Coronary artery (tissue), 2 donors: ENCODE data around the gene ARFGEF2.

Experiments
- DNase-seq: peaks from one replicate; pipeline ENCODE4 v3.0.0-alpha.2; 2017; ENCODE audit warnings: low spot score
- H3K27ac ChIP-seq, 2 donors: fragments of 200-600 bp; sonication (generic); one replicate each; pipeline ENCODE4 v1.5.1; 2016 to 2019
- H3K4me3 ChIP-seq: fragments of 200-600 bp; sonication (generic); 2 replicates; pipeline ENCODE4 v1.5.1; 2016; ENCODE audit warnings: mild to moderate bottlenecking, moderate library complexity
- TF ChIP-seq, protein P1 (sequence below): fragments of 200-600 bp; sonication (generic); IDR thresholded peaks from one replicate; pipeline ENCODE4 v1.5.1; 2019; ENCODE audit warnings: antibody characterized with exemption

ARFGEF2 gene

DNA sequence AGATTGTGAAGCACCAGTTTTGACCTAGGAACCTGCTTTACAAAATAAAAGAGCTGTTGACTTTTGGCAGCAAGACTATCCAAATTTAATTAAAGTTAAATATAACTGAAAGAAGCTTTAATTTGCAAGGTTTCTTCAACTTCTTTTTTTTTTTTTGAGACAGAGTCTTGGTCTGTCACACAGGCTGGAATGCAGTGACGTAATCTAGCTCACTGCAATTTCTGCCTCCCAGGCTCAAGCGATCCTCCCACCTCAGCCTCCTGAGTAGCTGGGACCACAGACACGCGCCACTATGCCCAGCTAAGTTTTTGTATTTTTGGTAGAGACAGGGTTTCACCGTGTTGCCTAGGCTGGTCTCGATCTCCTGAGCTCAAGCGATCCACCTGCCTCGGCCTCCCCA, 110.9 kb downstream of the ARFGEF2 start:
- Histone ChIP-seq H3K4me3 (no peak overlapping the region), H3K27ac (no peak overlapping the region)
- TF ChIP-seq, protein P1, sequence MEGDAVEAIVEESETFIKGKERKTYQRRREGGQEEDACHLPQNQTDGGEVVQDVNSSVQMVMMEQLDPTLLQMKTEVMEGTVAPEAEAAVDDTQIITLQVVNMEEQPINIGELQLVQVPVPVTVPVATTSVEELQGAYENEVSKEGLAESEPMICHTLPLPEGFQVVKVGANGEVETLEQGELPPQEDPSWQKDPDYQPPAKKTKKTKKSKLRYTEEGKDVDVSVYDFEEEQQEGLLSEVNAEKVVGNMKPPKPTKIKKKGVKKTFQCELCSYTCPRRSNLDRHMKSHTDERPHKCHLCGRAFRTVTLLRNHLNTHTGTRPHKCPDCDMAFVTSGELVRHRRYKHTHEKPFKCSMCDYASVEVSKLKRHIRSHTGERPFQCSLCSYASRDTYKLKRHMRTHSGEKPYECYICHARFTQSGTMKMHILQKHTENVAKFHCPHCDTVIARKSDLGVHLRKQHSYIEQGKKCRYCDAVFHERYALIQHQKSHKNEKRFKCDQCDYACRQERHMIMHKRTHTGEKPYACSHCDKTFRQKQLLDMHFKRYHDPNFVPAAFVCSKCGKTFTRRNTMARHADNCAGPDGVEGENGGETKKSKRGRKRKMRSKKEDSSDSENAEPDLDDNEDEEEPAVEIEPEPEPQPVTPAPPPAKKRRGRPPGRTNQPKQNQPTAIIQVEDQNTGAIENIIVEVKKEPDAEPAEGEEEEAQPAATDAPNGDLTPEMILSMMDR, result no peak
- no peak for DNase-seq

DNA sequence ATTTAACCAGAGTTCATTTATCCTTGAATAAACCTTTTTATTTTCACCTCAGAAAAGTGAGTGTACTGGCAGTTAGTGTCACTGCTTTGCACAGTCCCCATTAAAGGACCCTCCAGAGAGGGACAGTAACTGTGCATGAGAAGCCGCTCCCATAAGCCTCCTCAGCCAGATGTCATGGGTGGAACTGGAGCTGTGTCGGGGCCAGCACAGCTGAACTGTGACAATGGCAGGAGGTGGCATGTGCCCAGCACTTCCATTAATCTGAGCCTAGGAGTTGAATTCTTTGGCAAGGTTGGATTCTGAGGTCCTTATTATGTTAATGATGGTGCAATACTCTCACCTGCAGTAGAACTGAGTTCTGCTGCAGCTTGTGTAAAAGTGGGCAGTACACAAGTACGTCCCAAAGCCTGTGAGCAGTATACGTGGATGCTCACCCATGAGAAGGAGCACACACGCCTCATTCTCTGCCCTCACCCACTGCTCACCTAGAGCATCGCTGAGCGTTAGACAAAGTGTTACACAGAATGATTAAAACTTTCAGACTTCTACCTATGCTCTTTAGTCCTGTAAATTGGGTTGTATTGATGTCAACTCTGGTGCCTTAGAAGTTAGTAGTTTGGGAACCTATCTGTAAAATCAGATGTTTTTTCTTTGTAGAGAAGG, 112.7 kb downstream of the ARFGEF2 start:
- DNase-seq, result no peak
- no peak overlapping the region for H3K27ac ChIP-seq
- H3K4me3 ChIP-seq, result no peak overlapping the region
- TF ChIP-seq, protein P1, result no peak

DNA sequence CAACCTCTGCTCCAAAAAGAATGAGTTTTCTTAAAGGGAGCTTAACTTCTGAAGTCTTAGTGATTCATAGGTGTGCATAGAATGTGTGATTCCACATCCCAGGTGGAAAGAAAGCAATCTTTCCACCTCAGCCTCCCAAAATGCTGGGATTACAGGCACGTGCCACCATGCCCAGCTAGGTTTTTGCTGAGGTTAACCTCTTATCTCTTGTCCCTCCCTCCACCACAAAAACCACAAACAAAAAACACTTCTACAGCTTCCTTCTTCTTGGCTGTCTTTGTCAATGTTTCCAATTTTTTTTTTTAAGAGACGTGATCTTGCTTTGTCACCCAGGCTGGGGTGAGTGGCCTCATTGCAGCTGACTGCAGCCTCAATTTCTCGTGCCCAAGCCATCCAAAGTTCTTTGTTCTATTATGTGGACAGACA, 116.5 kb downstream of the ARFGEF2 start:
- no peak for DNase-seq
- Histone ChIP-seq H3K4me3 (no peak overlapping the region), H3K27ac (no peak overlapping the region)
- TF ChIP-seq, protein P1, result no peak

DNA sequence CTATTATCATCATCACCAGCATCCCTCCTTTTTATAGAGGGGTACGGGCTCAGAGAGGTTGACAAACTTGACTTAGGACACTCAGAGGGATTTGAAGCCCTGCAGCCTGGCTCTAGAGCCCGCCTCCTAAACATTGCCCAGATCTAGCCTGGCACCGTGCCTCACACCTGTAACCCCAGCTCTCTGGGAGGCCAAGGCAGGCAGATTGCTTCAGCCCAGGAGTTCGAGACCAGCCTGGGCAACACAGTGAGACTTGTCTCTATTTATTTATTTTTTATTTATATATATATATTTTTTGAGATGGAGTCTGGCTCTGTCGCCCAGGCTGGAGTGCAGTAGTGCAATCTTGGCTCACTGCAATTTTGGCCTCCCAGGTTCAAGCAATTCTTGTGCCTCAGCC, 118.3 kb downstream of the ARFGEF2 start:
- Histone ChIP-seq H3K27ac (no peak overlapping the region), H3K4me3 (no peak overlapping the region)
- TF ChIP-seq, protein P1, result no peak
- DNase-seq, result no peak

DNA sequence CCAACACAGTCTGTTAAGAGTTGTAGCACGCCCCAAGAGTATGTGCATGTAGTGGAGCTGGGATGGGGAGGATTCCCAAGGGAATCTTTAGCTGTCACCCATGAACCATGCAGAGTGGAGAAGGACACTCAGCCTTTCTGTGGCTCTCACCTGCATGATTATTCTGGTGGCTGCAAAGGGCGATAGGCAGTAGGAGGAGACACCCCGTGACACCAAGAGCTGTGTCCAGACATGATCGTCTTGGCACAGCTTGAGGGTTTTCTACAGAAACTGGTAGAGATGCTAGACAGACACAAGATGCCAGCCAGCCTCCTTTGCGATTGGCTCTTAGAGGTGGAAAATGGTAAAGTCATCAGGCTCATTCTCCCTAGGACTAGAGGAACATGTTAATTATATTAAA, 121.5 kb downstream of the ARFGEF2 start:
- no peak for DNase-seq
- TF ChIP-seq, protein P1, result no peak
- H3K4me3 ChIP-seq, result no peak overlapping the region
- H3K27ac ChIP-seq, result no peak overlapping the region

DNA sequence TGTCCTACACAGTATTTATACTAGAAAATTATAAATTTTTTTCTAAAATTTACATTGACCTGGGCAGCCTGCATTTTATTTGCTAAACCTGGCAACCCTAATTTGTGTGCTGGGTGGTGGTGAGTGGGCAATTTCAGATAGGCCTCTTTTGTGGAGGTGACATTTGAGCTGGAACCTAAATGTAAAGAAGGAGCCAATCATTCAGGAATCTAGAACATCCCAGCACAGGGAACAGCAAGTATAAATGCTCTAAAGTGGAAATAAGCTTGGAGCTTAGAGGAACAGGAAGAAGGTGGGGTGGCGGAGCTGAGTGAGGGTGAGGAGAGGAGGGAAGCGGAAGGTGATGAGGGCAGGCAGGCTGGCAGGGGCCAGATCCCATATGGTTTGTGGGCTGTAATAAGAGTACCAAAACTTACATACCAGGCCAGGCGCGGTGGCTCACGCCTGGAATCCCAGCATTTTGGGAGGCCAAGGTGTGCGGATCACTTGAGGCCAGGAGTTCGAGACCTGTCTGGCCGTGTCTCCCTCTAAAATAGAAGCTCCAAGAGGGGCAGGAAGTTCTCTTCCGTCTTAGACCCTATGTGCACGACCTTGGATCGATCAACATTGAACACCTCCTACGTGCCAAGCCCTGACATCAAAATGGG, 124.1 kb downstream of the ARFGEF2 start:
- no peak for DNase-seq
- peak overlapping the region; percentile 95 for H3K4me3 ChIP-seq
- TF ChIP-seq, protein P1, result no peak

More for the DNA sequence above, 124.1 kb downstream of the ARFGEF2 start:
- peak overlapping the region; percentile 85 to 94 for H3K27ac ChIP-seq
